ENCODE measurements around the gene BICDL1. TPM values are rescaled to one million over a fixed set of nuclear protein-coding genes. Genes with fewer than 3 reads are reported as not detected.
A peak's percentile ranks its signal among the peaks of the same experiment; 100 is the strongest.

Gene BICDL1
- total RNA-seq, 1 donor from 2014 or later, result 0.35 TPM

DNA sequence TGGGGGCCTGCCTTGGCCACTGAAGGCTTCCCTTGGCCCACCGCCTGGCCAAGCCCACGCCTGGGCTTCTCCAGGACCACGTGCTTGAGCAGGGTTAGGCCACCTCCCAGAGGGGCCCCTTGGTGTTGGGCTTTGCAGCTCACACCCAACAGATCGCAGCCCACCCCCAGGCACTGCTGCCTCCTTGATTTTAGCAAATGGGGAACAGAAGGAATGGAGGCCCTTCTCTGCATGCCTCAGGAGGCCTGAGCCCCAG is 104.2 kb downstream of the BICDL1 start:
- peak; percentile 4 for ATAC-seq (ENCODE audit: poor library complexity)
- intact Hi-C loops (cut with DNase I), result no loop called here
- peak; percentile 21 for DNase-seq

DNA sequence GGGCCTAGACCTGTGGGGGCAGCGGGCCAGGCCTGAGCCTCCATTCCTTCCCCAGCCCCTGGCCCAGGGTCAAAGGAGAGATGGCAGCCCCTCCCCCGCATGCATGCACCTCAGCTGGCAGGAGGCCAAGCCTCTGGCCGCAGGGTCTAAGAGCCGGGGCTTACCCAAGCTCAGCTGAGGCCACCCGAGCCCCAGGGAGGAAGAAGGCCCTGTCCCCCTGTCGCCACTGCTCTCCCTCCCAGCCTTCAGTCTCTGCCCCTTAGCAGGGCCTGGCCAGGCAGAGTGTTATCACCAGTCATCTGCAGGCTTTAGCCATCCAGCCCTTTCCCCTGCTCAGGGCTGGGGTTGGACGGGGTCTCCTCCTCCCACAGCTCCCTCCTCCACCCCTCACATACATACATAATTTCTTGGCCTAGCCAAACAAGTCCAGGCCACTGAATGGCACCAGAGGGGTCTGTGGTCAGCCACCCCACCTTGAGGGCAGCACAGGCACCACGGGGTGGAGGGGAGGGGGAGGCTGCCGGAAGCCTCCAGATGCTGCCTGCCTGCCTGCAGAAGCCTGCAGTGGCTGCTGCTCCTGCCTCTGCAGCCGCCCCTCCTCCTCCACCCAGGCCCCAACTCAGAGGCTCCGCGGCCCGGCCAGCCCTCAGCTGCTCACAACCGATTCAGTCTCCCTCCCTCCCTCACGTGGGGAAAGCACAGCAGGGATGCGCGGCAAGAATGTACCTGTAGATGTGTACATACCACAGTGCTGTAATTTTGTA is 104.7 kb downstream of the BICDL1 start:
- ATAC-seq (ENCODE audit: poor library complexity), result no peak
- peak; percentile 49 for DNase-seq
- intact Hi-C loops (cut with DNase I), result no loop called here

DNA sequence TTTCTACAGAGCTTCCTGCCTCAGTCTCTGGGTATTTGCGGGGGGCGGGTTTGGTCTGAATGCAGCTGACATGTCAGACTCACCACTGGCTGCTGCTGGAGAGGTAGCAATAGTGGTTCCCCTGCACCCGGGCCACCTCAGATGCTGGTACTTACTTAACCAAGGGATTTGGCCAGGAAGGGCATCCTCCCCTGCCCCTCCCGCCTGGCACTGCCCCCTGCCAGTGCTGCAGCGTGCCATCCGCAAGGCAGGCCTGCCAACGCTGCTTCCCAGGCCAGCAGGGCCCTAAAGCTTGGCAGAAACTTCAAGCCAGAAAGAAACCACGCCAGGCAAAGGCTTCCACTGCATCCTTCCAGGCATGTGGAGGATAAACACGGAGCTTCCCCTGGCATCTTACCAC is 105.4 kb downstream of the BICDL1 start:
- ATAC-seq (ENCODE audit: poor library complexity) (peak; percentile 52), DNase-seq (peak; percentile 56)
- intact Hi-C loops (cut with DNase I), result no loop called here

DNA sequence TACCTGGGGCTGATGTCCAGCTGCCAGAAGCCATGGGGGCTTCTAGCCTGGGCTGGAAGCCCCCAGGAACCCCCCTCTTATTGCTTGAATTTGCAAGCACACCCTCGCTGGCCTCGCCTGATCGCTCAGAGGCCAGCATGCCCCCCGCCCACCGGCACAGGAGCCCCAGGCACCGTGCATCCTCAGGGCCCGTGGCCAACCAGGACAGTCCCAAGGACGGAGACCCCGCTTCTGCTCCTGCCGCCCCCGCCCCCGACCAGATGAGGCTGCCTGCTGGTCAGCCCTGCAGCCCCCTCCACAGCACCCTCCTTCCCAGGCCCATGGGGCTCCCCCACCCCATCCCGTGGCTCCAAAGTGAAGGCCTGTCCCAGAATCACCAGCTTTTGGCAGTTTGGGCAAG is 106.3 kb downstream of the BICDL1 start:
- ATAC-seq (ENCODE audit: poor library complexity) (no peak), DNase-seq (peak; percentile 27)
- intact Hi-C loops (cut with DNase I), result no loop called here

- ATAC-seq (ENCODE audit: poor library complexity), result no peak
- intact Hi-C loops (cut with DNase I), result no loop called here
- DNase-seq, result peak; percentile 35
Observed at GRCh38 chr12:120095736-120096135, 106.7 kb downstream of the BICDL1 start.

GRCh38 chr12:120096671-120097202 is 107.7 kb downstream of the BICDL1 start:
- DNase-seq (peak; percentile 38), ATAC-seq (ENCODE audit: poor library complexity) (no peak)
- intact Hi-C loops (cut with DNase I), result no loop called here

DNA sequence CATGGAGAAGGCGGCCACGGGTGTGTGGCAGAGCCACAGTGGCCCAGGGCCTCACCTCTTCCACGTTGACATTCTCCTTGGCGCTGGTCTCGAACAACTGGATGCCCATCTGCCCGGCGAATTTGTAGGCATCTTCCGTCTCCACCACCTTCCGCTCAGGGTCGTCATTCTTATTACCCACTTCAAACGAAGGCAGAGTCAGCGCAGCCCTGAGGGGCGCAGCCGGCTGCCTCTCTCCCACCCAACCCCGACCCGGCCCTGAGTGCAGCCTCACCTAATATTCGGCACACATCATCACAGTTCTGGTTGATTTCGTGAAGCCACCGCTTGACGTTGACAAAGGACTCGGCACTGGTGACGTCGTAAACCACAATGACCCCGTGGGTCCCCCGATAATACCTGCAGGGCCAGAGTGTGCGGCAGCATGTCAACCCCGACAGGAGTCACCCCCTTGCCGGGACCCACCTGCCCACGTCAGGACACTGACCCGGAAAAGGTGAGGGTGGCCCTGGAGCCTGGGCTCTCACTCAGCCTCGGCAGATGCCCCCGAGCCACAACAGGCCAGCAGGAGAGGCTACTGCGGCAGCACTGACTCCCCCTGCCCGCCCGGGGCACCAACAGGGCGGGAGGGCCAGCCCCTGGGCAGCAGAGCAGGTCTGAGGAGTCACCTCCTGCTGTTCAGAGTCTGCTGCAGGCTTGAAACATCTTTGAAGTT is 109.9 kb downstream of the BICDL1 start:
- DNase-seq, result no peak
- ATAC-seq (ENCODE audit: poor library complexity), result no peak
- intact Hi-C loops (cut with DNase I), result no loop called here

- intact Hi-C loops (cut with DNase I), result no loop called here
- no peak for ATAC-seq (ENCODE audit: poor library complexity)
Observed at GRCh38 chr12:120099738-120100137, 110.7 kb downstream of the BICDL1 start.

GRCh38 chr12:120100630-120101029 is 111.6 kb downstream of the BICDL1 start:
- DNase-seq, result peak; percentile 88
- intact Hi-C loops (cut with DNase I), result no loop called here
- ATAC-seq (ENCODE audit: poor library complexity), result peak; percentile 85

More at GRCh38 chr12:120099738-120100137, 110.7 kb downstream of the BICDL1 start:
- no peak for DNase-seq

DNA sequence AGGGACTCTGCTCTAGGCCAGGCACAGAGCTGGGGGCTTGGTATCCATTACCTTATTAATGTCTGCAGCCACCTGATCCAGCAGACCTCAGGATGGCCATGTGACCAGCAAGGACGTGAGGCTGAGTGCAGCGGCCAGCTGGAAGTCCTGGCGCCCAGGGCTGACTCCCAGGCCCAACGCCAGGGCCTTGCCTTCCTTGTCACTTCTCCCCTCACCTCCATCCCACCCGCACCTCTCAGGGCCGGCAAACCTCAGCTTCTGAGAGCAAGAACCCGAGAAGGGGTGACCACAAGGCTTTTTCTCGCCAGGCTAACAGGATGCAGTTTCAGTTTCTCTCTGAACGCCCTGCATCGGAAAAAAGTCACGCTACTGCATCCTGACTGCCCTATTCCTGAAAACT is 112.1 kb downstream of the BICDL1 start:
- peak; percentile 59 for DNase-seq
- intact Hi-C loops (cut with DNase I), result no loop called here
- ATAC-seq (ENCODE audit: poor library complexity), result peak; percentile 72

GRCh38 chr12:120101617-120102016 is 112.6 kb downstream of the BICDL1 start:
- DNase-seq (peak; percentile 35), ATAC-seq (ENCODE audit: poor library complexity) (no peak)
- intact Hi-C loops (cut with DNase I), result no loop called here

GRCh38 chr12:120102189-120103043 is 113.4 kb downstream of the BICDL1 start:
- ATAC-seq (ENCODE audit: poor library complexity) (no peak), DNase-seq (peak; percentile 44)
- intact Hi-C loops (cut with DNase I), result no loop called here

GRCh38 chr12:120103044-120103338 is 114.0 kb downstream of the BICDL1 start:
- intact Hi-C loops (cut with DNase I), result no loop called here
- DNase-seq (peak; percentile 29), ATAC-seq (ENCODE audit: poor library complexity) (no peak)

DNA sequence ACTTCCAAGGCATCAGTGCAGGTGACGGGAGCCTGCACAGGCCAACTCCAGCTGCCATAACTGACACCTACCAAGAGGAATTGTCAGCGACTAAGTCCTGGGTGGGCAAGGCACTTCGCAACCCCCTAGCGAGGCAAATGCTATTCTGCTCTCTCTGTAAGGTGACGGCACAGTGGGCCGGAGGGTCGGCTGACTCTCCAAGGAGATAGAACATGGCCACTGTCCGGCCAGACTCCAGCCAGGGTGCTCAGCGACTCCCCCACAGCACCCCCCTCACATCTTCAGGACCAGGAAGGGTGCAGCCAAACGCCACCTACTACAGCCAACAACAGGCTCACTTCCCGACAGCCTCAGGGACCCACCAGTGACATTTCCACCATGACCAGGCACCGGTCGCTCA is 114.3 kb downstream of the BICDL1 start:
- intact Hi-C loops (cut with DNase I), result no loop called here
- DNase-seq, result no peak
- no peak for ATAC-seq (ENCODE audit: poor library complexity)

DNA sequence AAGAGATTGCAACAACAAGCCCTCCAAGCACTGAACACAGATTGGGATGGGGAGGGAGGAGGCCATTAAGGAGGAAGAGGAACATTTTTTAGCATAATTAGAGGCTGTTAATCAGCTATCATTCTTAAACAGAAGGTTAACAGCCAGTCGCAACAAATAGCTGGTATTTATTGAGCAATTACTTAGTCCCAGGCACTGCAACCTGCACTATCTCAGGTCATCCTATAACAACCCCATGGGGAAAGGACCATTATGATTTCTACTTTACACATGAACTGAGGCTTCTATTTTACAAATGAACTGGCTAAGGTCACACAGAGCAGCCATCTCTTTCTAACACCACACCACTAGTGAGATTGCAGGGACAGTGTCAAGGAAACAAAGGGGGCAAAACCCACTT is 117.1 kb downstream of the BICDL1 start:
- ATAC-seq (ENCODE audit: poor library complexity), result no peak
- no peak for DNase-seq
- intact Hi-C loops (cut with DNase I), result no loop called here

DNA sequence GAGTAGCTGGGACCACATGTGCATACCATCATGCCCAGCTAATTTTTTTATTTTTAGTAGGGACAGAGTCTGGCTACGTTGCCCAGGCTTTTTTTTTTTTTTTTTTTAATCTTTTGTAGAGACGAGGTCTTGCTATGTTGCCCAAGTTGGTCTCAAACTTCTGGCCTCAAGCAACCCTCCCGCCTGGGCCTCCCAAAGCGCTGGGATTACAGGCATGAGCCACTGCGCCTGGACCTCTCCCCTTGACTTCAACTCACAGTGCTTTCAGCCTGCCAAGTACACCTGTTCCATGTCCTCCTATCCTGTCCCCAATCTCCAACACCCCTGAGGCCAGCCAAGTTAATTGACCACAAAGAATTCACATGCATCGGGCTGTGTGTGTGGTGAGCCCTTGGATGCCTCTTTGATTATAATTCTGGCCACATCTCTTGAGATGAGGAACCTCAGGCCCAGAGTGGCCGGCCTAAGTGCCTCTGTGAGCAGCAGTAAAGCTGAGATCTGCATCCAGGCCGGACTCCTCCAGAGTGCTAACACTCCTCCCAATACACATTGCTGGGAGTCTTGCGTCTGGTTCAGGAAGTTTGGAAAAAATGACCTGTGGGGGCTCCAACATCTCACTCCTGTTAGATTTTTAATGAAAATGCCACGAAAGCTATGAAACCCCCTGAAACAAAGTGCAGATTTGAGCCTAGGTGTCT is 120.7 kb downstream of the BICDL1 start:
- no peak for ATAC-seq (ENCODE audit: poor library complexity)
- intact Hi-C loops (cut with DNase I), result no loop called here
- no peak for DNase-seq

GRCh38 chr12:120110550-120111501 is 121.8 kb downstream of the BICDL1 start:
- intact Hi-C loops (cut with DNase I), result no loop called here
- ATAC-seq (ENCODE audit: poor library complexity), result peak; percentile 75
- DNase-seq, result peak; percentile 87

GRCh38 chr12:120115066-120115465 is 126.0 kb downstream of the BICDL1 start:
- ATAC-seq (ENCODE audit: poor library complexity), result no peak
- DNase-seq, result no peak
- intact Hi-C loops (cut with DNase I), result no loop called here
